Measurements from ENCODE around the gene ZNF385C.
"Not testable (repeated sequence)": the region's sequence is repeated elsewhere in the genome, so short reads cannot be mapped to it uniquely, and the experiment has no call there.

Gene ZNF385C

GRCh38 chr17:42097691-42098631, at the start of gene ZNF385C:
ZNF385C (minus strand) TSS chr17:42098473; CDS start chr17:42063056, 35,417 bp downstream.
- no peak for DNase-seq (ENCODE audit: low spot score)

GRCh38 chr17:42146911-42147607, 48.8 kb upstream of the ZNF385C start:
- no peak for DNase-seq (ENCODE audit: low spot score)

GRCh38 chr17:42143138-42143537, 44.9 kb upstream of the ZNF385C start:
- DNase-seq (ENCODE audit: low spot score), result not testable (repeated sequence)

- DNase-seq (ENCODE audit: low spot score), result no peak
Measured at GRCh38 chr17:42142371-42142896, 44.2 kb upstream of the ZNF385C start.

GRCh38 chr17:42141382-42141781, 43.1 kb upstream of the ZNF385C start:
- DNase-seq (ENCODE audit: low spot score), result no peak

GRCh38 chr17:42140690-42141089, 42.4 kb upstream of the ZNF385C start:
- DNase-seq (ENCODE audit: low spot score), result not testable (repeated sequence)

GRCh38 chr17:42138749-42139492, 40.6 kb upstream of the ZNF385C start:
- DNase-seq (ENCODE audit: low spot score), result no peak

GRCh38 chr17:42136654-42137051, 38.4 kb upstream of the ZNF385C start:
- no peak for DNase-seq (ENCODE audit: low spot score)

- DNase-seq (ENCODE audit: low spot score), result peak; percentile 71
Measured at GRCh38 chr17:42135664-42136653, 37.7 kb upstream of the ZNF385C start.

GRCh38 chr17:42135151-42135550, 36.9 kb upstream of the ZNF385C start:
- DNase-seq (ENCODE audit: low spot score), result no peak

- no peak for DNase-seq (ENCODE audit: low spot score)
Measured at GRCh38 chr17:42133461-42134041, 35.3 kb upstream of the ZNF385C start.

GRCh38 chr17:42132941-42133340, 34.7 kb upstream of the ZNF385C start:
- no peak for DNase-seq (ENCODE audit: low spot score)

GRCh38 chr17:42131981-42132432, 33.7 kb upstream of the ZNF385C start:
- DNase-seq (ENCODE audit: low spot score), result no peak

GRCh38 chr17:42131232-42131631, 33.0 kb upstream of the ZNF385C start:
- no peak for DNase-seq (ENCODE audit: low spot score)

GRCh38 chr17:42130310-42130936, 32.1 kb upstream of the ZNF385C start:
- DNase-seq (ENCODE audit: low spot score), result no peak

- no peak for DNase-seq (ENCODE audit: low spot score)
Measured at GRCh38 chr17:42129109-42129837, 31.0 kb upstream of the ZNF385C start.

- no peak for DNase-seq (ENCODE audit: low spot score)
Measured at GRCh38 chr17:42127414-42127813, 29.1 kb upstream of the ZNF385C start.

- no peak for DNase-seq (ENCODE audit: low spot score)
Measured at GRCh38 chr17:42126836-42127235, 28.6 kb upstream of the ZNF385C start.

- DNase-seq (ENCODE audit: low spot score), result no peak
Measured at GRCh38 chr17:42125565-42125964, 27.3 kb upstream of the ZNF385C start.
